K562 (cell line): Measurements from ENCODE around the gene CLEC3B. TPM values are rescaled to one million over a fixed set of nuclear protein-coding genes. Genes with fewer than 3 reads are reported as not detected.
A peak's percentile ranks its signal among the peaks of the same experiment; 100 is the strongest.

Experiments used
- CLOCK ChIP-seq: fragments of 250-450 bp; sonication (Bioruptor Pico); IDR thresholded peaks from 2 replicates; pipeline ENCODE4 v1.4.0; 2020; ENCODE audit warnings: mild to moderate bottlenecking, moderate library complexity, borderline replicate concordance
- GATA2 ChIP-seq: sonication (generic); formaldehyde crosslinking; IDR thresholded peaks from 2 replicates; pipeline ENCODE4 v1.4.0; 2020; ENCODE audit warnings: mild to moderate bottlenecking, missing genetic modification reagents
- HDAC6 ChIP-seq: IDR thresholded peaks from 2 replicates; pipeline ENCODE4 v1.6.1; 2012; ENCODE audit warnings: low read depth, mild to moderate bottlenecking, control low read depth, inconsistent platforms, low read length, moderate library complexity
- HIVEP1 ChIP-seq: fragments of 250-450 bp; sonication (Bioruptor Pico); IDR thresholded peaks from 2 replicates; pipeline ENCODE4 v1.4.0; 2020; ENCODE audit warnings: mild to moderate bottlenecking
- HNRNPH1 ChIP-seq: fragments of 200-400 bp; formaldehyde crosslinking; optimal IDR thresholded peaks from 2 replicates; pipeline ENCODE3; 2017; ENCODE audit warnings: low read depth, mild to moderate bottlenecking, low read length, moderate library complexity
- OTX1 ChIP-seq: fragments of 450-650 bp; formaldehyde crosslinking; IDR thresholded peaks from 2 replicates; pipeline ENCODE4 v1.4.0; 2022; ENCODE audit warnings: mild to moderate bottlenecking
- PATZ1 ChIP-seq: fragments of 250-450 bp; sonication (Bioruptor Pico); IDR thresholded peaks from 2 replicates; pipeline ENCODE4 v1.5.0; 2020; ENCODE audit warnings: mild to moderate bottlenecking, borderline replicate concordance
- PYGO2 ChIP-seq: fragments of 450-650 bp; IDR thresholded peaks from 2 replicates; pipeline ENCODE4 v1.6.1; 2016; ENCODE audit warnings: mild to moderate bottlenecking, missing genetic modification characterization, moderate library complexity, missing compliant biosample characterization
- RBM22 ChIP-seq: fragments of 200-400 bp; formaldehyde crosslinking; IDR thresholded peaks from 2 replicates; pipeline ENCODE4 v1.6.1; 2018; ENCODE audit warnings: low read length, low read depth; ENCODE audit not compliant: poor library complexity, severe bottlenecking
- TGIF2 ChIP-seq: sonication (generic); formaldehyde crosslinking; IDR thresholded peaks from 2 replicates; pipeline ENCODE4 v1.8.1; 2022; ENCODE audit warnings: mild to moderate bottlenecking, missing genetic modification reagents, moderate library complexity
- ZNF717 ChIP-seq: fragments of 250-450 bp; sonication (Bioruptor Pico); IDR thresholded peaks from 2 replicates; pipeline ENCODE4 v1.5.0; 2021
- ZSCAN29 ChIP-seq: fragments of 450-650 bp; IDR thresholded peaks from 2 replicates; pipeline ENCODE4 v1.6.1; 2017
- polyA plus RNA-seq, 8 experiments: library from polyadenylated mRNA; depleted of rRNA in 4 of 8; stranded (reverse) in 5 of 8; unstranded in 3 of 8; fragments of >200 nt; fragmentation: Nextera tagmentation in 2 of 8; fragmentation: Illumina TruSeq in 1 of 8; extraction: Ambion mirVana in 2 of 8; extraction: Trizol in 1 of 8; gene quantifications; 2 replicates each; pipeline versions ENCODE4 v1.2.1 to v1.2.3, GENCODE V29; 2011 to 2014; ENCODE audit warnings: inconsistent platforms in 1 of 8, missing spikeins in 1 of 8
- total RNA-seq, 7 experiments: library from RNA; depleted of rRNA in 6 of 7; stranded (reverse); fragments of >200 nt in 6 of 7; fragmentation: Illumina TruSeq in 2 of 7; extraction: Trizol in 2 of 7; gene quantifications; 2 replicates each; pipeline versions ENCODE4 v1.2.1 to v1.2.3, GENCODE V29; 2011 to 2021; ENCODE audit warnings: low replicate concordance in 1 of 7
- TF ChIP-seq, protein P1 (sequence below): fragments of 250-450 bp; sonication (Bioruptor Pico); IDR thresholded peaks from 2 replicates; pipeline ENCODE4 v1.5.0; 2021

CLEC3B gene
- total and polyA plus RNA-seq, 9 of the 15 experiments (the other 6 are each of a cell fraction or from before 2014, with no cell fraction given): not detected

DNA sequence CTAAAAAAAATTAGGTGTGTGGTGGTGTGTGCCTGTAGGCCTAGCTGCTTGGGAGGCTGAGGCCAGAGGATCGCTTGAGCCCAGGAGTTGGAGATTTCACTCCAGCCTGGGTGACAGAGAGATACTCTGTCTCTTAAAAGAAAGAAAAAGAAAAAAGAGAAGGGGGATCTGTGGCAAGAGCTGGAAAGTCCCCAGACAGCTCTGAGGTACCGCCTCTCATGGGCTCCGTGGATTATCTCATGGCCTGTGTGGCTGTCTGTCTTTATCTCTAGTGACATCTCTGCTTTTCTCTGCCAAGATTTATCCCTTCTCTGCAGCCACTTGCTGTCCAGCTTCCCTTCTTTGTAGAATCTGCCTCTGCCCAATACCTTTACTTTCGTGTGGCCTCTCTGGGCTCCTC is 44.4 kb upstream of the CLEC3B start (continued):
- TF ChIP-seq PATZ1 (CRISPR knock-in tag): no peak
- TF ChIP-seq OTX1 (CRISPR knock-in tag): 0 out of 2 replicates have a peak, but pooled peaks have one; percentile 6
- TF ChIP-seq HIVEP1 (CRISPR knock-in tag): no peak
- TF ChIP-seq PYGO2 (tag): no peak
- TF ChIP-seq RBM22: no peak
- TF ChIP-seq CLOCK (CRISPR knock-in tag): no peak
- no peak for TF ChIP-seq HNRNPH1
- TF ChIP-seq TGIF2 (CRISPR knock-in tag): no peak
- no peak for TF ChIP-seq ZNF717
- no peak for TF ChIP-seq HDAC6
- TF ChIP-seq ZSCAN29: no peak
- no peak; the same call in 1 of the 2 replicates for TF ChIP-seq GATA2 (CRISPR knock-in tag)
- TF ChIP-seq, protein P1, sequence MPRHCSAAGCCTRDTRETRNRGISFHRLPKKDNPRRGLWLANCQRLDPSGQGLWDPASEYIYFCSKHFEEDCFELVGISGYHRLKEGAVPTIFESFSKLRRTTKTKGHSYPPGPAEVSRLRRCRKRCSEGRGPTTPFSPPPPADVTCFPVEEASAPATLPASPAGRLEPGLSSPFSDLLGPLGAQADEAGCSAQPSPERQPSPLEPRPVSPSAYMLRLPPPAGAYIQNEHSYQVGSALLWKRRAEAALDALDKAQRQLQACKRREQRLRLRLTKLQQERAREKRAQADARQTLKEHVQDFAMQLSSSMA: no peak
